ENCODE data around the gene SERINC5. TPM values are rescaled to one million over a fixed set of nuclear protein-coding genes. Genes with fewer than 3 reads are reported as not detected.
A peak's percentile ranks its signal among the peaks of the same experiment; 100 is the strongest.

The SERINC5 gene
- polyA plus RNA-seq, 1 of the 3 experiments (the other 2 are of a cell fraction): 4.5 TPM

- Histone ChIP-seq H3K9me3 (peaks cover 8% of the 10 kb centered on the region; the same call in 1 of the 2 replicates), H3K79me2 (ENCODE audit: insufficient read depth) (peaks cover 33% of the 10 kb centered on the region; the same call in 1 of the 2 replicates), H2AFZ (ENCODE audit: low read depth) (peak overlapping the region; percentile 36; the same call in 1 of the 2 replicates), H3K4me3 (ENCODE audit: low read depth in 2 of 2, low read length in 1 of 2) (no peak overlapping the region), H4K20me1 (ENCODE audit: insufficient read depth) (no peaks in the 10 kb centered on the region), H3K4me1 (ENCODE audit: control insufficient read depth in 1 of 2, insufficient read depth in 2 of 2, low read depth in 1 of 2, low read length in 1 of 2) (peaks cover 7 to 13% of the 10 kb centered on the region in 2 experiments; a peak in 3 of 4 replicates), H3K27ac (ENCODE audit: low read depth in 2 of 2, low read length in 1 of 2) (peak overlapping the region; percentile 64 to 82), H3K27me3 (ENCODE audit: insufficient read depth) (no peaks in the 10 kb centered on the region), H3K4me2 (peak overlapping the region; percentile 68), H3K9me2 (no peaks in the 10 kb centered on the region), H3K9ac (peak overlapping the region; percentile 33; the same call in 1 of the 2 replicates), H3K36me3 (replicated peaks in 1 of 2; ENCODE audit: control insufficient read depth in 1 of 2, insufficient read depth in 2 of 2, low read length in 1 of 2) (peaks cover 0 to 12% of the 10 kb centered on the region in 2 experiments), H3F3A (replicated peaks; ENCODE audit: insufficient read depth) (peaks cover 11% of the 10 kb centered on the region)
- CTCF ChIA-PET: interaction anchor here (0.6 to 0.9 kb wide), 2 partner anchors 16 to 161 kb away, joined by 3 read pairs; no protein-coding TSS in a partner anchor
- DNase-seq: no peak
- WGBS (ENCODE audit: low lambda C conversion rate): 69% methylated on average over 2 of the region's 2 CpGs
- TF ChIP-seq FOXJ3 (CRISPR knock-in tag; IDR thresholded peaks at IDR 0.05) (no peak), ZBTB33 (IDR thresholded peaks at IDR 0.05; ENCODE audit: borderline replicate concordance, low read depth) (no peak), ELF1 (IDR thresholded peaks at IDR 0.05) (no peak), FOXM1 (IDR thresholded peaks at IDR 0.05; ENCODE audit: low read depth) (no peak), MXI1 (IDR thresholded peaks at IDR 0.05; ENCODE audit: low read depth, low read length) (no peak)
- POLR2A ChIA-PET: interaction anchor here (1.2 kb wide), 1 partner anchor 41 kb away, joined by 4 read pairs; no protein-coding TSS in a partner anchor
These were observed 9.7 kb downstream of the SERINC5 start for GRCh38 chr5:80246001-80246758.

- Histone ChIP-seq H3K9me2 (no peaks in the 10 kb centered on the region), H4K20me1 (ENCODE audit: insufficient read depth) (no peaks in the 10 kb centered on the region), H3K9ac (no peak overlapping the region), H3K79me2 (ENCODE audit: insufficient read depth) (peaks cover 22% of the 10 kb centered on the region; the same call in 1 of the 2 replicates), H3K27ac (ENCODE audit: low read depth in 2 of 2, low read length in 1 of 2) (no peak overlapping the region), H3K36me3 (replicated peaks in 1 of 2; ENCODE audit: control insufficient read depth in 1 of 2, insufficient read depth in 2 of 2, low read length in 1 of 2) (peaks cover 0 to 16% of the 10 kb centered on the region in 2 experiments), H3K9me3 (peaks cover 8% of the 10 kb centered on the region; the same call in 1 of the 2 replicates), H2AFZ (ENCODE audit: low read depth) (no peak overlapping the region), H3K4me3 (ENCODE audit: low read depth in 2 of 2, low read length in 1 of 2) (no peak overlapping the region), H3K4me1 (ENCODE audit: control insufficient read depth in 1 of 2, insufficient read depth in 2 of 2, low read depth in 1 of 2, low read length in 1 of 2) (peaks cover 19 to 30% of the 10 kb centered on the region in 2 experiments; a peak in 3 of 4 replicates), H3F3A (replicated peaks; ENCODE audit: insufficient read depth) (peaks cover 14% of the 10 kb centered on the region), H3K4me2 (no peak overlapping the region), H3K27me3 (ENCODE audit: insufficient read depth) (no peaks in the 10 kb centered on the region)
- TF ChIP-seq JUND (IDR thresholded peaks at IDR 0.05) (no peak), GABPA (IDR thresholded peaks at IDR 0.05; ENCODE audit: low read depth) (no peak), RCOR1 (IDR thresholded peaks at IDR 0.05; ENCODE audit: low read length) (no peak), MEF2A (IDR thresholded peaks at IDR 0.05; ENCODE audit: borderline replicate concordance, low read depth) (no peak), FOSL2 (IDR thresholded peaks at IDR 0.05; ENCODE audit: borderline replicate concordance, low read depth) (no peak), TAF1 (IDR thresholded peaks at IDR 0.05; ENCODE audit: borderline replicate concordance, low read depth, low read length) (no peak), GATA2 (CRISPR knock-in tag; IDR thresholded peaks at IDR 0.05) (no peak), ELF1 (IDR thresholded peaks at IDR 0.05) (no peak), FOXJ3 (CRISPR knock-in tag; IDR thresholded peaks at IDR 0.05) (no peak), CHD2 (IDR thresholded peaks at IDR 0.05; ENCODE audit: low read length, partially characterized antibody) (no peak), SIN3A (IDR thresholded peaks at IDR 0.05; ENCODE audit: borderline replicate concordance, low read depth, low read length) (no peak), FOXM1 (IDR thresholded peaks at IDR 0.05; ENCODE audit: low read depth) (no peak), EP300 (IDR thresholded peaks at IDR 0.05; ENCODE audit: borderline replicate concordance in 1 of 2, low read depth in 1 of 2, low read length in 1 of 2) (no peak), IRF3 (IDR thresholded peaks at IDR 0.05; ENCODE audit: low read depth, low read length) (no peak), YY1 (IDR thresholded peaks at IDR 0.05; ENCODE audit: low read depth) (no peak)
- WGBS (ENCODE audit: low lambda C conversion rate): 97% methylated on average over 1 of the region's 1 CpG
- DNase-seq: no peak
- ChIA-PET CTCF (interaction anchor here (1.4 kb wide), 1 partner anchor 38 kb away, joined by 5 read pairs; no protein-coding TSS in a partner anchor), POLR2A (no interaction called here)
These were observed 12.3 kb downstream of the SERINC5 start for GRCh38 chr5:80243567-80243966.
